GM12873 (cell line): ENCODE measurements around the gene SPARCL1.
A peak's percentile ranks its signal among the peaks of the same experiment; 100 is the strongest.

Experiments
- TF ChIP-seq, protein P1 (sequence below): IDR thresholded peaks from 2 replicates; pipeline ENCODE4 v1.5.1; 2012; ENCODE audit warnings: low read depth, mild to moderate bottlenecking, moderate library complexity, low read length, control low read depth; ENCODE audit not compliant: insufficient read depth; ENCODE audit errors: missing control alignments

The SPARCL1 gene

DNA sequence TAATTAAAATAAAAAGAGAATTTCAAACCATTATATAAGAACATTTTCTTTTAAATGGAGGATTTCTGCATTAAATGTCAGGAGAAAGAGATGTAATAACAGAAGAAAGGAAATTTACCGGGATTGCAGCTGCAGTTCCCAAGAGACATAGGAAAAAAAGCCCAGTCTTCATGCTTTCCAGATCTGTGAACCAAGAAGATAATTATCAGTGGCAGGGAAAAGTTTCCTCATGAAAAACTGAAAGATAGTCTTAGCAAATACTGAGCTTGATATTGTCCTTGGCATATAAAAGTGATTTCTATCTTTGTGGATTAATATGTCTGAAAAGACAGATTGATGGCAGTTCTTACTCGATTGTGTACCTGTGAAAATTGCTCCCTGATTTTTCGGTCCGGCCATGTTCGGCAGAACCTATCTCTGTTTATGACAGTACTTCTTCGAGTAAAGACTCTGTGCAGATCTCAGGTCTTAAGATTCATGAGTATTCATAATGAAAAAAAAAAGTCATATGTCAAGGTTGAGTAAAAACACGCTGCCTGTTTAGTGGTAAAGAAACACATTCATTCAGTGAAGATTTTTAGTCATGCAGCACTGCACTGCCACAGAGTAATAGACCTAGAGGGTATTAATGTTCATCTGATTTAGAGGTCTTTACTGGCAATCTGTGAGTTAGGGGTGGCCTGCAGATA lies 29.6 kb downstream of the SPARCL1 start:
- TF ChIP-seq, protein P1, sequence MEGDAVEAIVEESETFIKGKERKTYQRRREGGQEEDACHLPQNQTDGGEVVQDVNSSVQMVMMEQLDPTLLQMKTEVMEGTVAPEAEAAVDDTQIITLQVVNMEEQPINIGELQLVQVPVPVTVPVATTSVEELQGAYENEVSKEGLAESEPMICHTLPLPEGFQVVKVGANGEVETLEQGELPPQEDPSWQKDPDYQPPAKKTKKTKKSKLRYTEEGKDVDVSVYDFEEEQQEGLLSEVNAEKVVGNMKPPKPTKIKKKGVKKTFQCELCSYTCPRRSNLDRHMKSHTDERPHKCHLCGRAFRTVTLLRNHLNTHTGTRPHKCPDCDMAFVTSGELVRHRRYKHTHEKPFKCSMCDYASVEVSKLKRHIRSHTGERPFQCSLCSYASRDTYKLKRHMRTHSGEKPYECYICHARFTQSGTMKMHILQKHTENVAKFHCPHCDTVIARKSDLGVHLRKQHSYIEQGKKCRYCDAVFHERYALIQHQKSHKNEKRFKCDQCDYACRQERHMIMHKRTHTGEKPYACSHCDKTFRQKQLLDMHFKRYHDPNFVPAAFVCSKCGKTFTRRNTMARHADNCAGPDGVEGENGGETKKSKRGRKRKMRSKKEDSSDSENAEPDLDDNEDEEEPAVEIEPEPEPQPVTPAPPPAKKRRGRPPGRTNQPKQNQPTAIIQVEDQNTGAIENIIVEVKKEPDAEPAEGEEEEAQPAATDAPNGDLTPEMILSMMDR = no peak

DNA sequence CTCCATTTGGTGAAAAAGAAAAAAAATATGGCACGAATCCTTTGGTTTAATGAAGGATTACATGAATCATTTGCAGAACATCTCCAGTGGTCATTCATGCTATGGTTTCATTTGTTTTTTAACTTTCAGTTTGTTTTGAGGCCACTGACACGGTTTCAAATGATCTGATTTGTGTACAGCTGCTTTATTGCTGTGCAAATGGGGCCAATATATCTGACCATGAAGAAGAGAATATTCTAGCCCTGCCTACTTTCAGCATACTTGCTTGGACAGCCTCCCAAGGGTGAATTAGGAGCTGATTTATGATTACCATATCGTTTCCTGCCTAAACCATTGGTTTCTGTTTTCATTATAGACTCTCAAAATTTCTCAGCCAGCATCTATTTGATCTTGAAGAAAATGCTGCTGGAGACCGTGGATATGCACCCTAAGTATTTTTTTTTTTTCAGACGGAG lies 30.7 kb downstream of the SPARCL1 start:
- TF ChIP-seq, protein P1 = no peak

DNA sequence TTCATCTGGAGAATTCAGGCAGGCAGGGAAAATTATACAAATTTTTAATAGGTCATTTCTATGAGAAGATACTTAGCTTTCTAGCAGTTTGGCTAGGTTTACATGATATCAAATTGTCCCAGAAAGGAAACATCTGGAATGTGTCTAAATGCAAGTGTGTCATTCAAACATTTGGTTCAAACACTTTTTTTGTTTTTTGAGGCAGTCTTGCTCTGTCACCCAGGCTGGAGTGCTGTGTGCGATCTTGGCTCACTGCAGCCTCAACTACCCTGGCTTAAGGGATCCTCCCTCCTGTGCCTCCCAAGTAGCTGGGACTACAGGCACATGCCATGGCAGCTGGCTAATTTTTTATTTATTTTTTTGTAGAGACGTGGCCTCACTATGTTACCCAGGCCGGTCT lies 31.6 kb downstream of the SPARCL1 start:
- TF ChIP-seq, protein P1 = no peak

DNA sequence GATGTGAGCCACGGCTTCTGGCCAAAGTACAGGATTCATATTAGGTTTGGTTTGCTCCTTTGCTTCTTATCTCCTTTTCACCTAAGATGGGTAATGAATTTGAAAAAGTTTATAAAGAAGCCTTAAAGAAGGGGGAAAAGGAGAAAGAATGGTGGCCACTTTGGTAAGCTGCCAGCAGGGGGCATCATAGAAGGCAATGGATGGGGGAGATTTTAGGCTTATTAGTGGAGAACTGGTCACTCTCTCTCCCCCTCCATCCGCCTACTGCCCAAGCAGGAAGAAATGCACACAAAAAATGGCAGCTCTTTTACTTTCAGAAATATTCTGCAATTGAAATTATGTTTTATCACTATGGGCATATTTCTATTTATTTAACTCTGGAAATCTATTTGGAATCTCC lies 32.0 kb downstream of the SPARCL1 start:
- TF ChIP-seq, protein P1 = peak; percentile 62

DNA sequence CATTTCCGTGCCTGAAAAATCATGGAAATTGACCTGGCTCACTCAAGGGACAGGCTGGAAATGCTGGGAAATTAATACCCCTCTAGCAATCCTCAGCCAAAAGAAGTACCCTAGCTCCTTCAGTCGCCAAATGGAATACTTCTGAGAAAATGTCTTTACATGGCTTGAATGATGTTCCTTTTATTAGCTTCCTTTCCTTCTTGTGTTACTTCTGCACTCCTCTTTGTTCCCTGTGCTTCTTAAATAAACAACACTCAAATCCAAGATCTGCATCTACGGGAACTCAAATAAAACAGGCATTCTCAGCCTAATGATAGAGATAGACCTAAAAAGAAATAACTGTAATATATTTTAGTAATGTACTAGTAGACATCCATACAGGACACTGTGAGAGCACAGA lies 36.1 kb downstream of the SPARCL1 start:
- TF ChIP-seq, protein P1 = no peak

DNA sequence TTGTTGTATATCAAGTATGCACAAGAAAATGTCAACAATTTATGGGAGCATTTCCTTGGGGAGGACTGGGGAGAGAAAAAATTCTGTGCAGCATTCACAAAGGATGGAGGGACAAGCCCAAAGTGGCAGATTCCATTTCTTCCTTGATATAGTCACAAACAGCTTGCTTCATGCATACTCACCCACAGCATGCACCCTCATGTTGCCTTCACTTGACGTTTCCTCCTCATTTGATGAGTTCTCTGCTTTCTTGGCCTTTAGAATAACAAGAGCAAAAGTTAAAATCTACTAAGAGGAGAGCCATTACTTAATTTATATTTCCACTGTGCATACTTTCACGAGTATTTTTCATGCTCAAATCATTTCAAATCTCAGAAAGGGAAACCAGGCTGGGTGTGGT lies 37.7 kb downstream of the SPARCL1 start:
- TF ChIP-seq, protein P1 = no peak

DNA sequence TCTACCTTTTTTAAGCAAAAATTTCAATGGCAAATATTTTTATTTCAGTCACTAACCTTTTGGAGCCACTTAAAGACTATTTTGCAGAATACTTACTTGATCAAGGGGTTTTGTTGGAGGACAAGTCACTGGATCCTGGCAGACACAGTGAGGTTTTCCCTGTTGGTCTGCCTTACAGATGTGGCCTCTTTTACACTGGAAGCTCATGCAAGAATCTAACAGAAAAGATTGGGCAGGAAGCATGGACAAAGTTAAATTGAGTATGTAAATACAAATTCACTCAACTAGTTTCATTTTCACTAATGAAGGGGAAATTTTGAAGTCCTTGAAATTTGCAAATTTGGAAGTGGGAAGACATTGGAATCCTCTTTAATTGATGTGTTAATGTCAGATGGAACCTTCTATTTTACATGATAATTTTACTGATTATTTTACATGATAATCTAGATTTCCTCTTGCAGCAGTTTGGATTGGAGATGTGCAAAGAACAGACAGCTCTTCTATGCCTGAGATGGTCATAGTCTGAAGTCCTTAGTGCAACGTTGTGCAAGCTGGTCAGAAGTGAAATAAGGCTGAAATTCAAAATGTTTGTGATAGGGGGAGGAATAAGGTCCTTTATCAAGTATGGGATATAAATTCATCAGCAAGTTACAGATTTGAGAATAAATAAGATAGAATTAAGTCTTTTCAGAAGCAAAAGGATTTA lies 38.4 kb downstream of the SPARCL1 start:
- TF ChIP-seq, protein P1 = no peak
